Calu3 (cell line): ENCODE measurements around the gene CCSER1. TPM values are rescaled to one million over a fixed set of nuclear protein-coding genes. Genes with fewer than 3 reads are reported as not detected.
"Not testable (repeated sequence)": the region's sequence is repeated elsewhere in the genome, so short reads cannot be mapped to it uniquely, and the experiment has no call there.

Experiments used
- BruUV-seq: library from RNA; stranded (reverse); fragments of 400-500 nt; replicated peaks from 2 replicates; lab custom pipeline; 2021; lab: Mats Ljungman, UMichigan
- CTCF ChIA-PET: fragments of 300-600 bp; sonication (Branson Sonifier 250); formaldehyde crosslinking; loops from one replicate; lab custom pipeline; 2022; ENCODE audit warnings: antibody characterized with exemption; lab: Charles Lee
- DNase-seq: peaks from one replicate; pipeline ENCODE4 v3.0.0; 2022
- H3K27ac Mint-ChIP-seq: one replicate; pipeline ENCODE4 v1.8.0; 2022; ENCODE audit warnings: mixed read lengths; ENCODE audit not compliant: unreplicated experiment
- H3K27me3 Mint-ChIP-seq: one replicate; pipeline ENCODE4 v1.8.0; 2022; ENCODE audit warnings: mixed read lengths; ENCODE audit not compliant: unreplicated experiment
- H3K36me3 Mint-ChIP-seq: one replicate; pipeline ENCODE4 v1.8.0; 2022; ENCODE audit warnings: mild to moderate bottlenecking, moderate library complexity, mixed read lengths; ENCODE audit not compliant: insufficient read depth, unreplicated experiment
- H3K4me1 Mint-ChIP-seq: one replicate; pipeline ENCODE4 v1.8.0; 2022; ENCODE audit warnings: mild to moderate bottlenecking, low read depth, mixed read lengths; ENCODE audit not compliant: unreplicated experiment
- H3K4me3 Mint-ChIP-seq: one replicate; pipeline ENCODE4 v1.8.0; 2022; ENCODE audit warnings: mild to moderate bottlenecking, low read depth, moderate library complexity, mixed read lengths; ENCODE audit not compliant: unreplicated experiment
- H3K9me3 Mint-ChIP-seq: one replicate; pipeline ENCODE4 v1.8.0; 2022; ENCODE audit warnings: low read depth, mixed read lengths; ENCODE audit not compliant: unreplicated experiment
- CTCF ChIP-seq: fragments of 200-600 bp; IDR thresholded peaks from one replicate; pipeline ENCODE4 v1.8.0; 2022; ENCODE audit warnings: antibody characterized with exemption; ENCODE audit not compliant: unreplicated experiment
- intact Hi-C: fragments of 100-400 bp; cut with micrococcal nuclease; formaldehyde crosslinking; loops from one replicate; pipeline ENCODE4 v1.10.0; 2022; ENCODE audit not compliant: unreplicated experiment
- total RNA-seq: library from RNA; stranded (reverse); gene quantifications from 2 replicates; pipeline ENCODE4 v1.2.3, GENCODE V29; 2022

Gene CCSER1
- total RNA-seq, 1 experiment from 2014 or later = 6.2 TPM

- DNase-seq = no peak
- H3K4me1 Mint-ChIP-seq = peaks cover 8% of the 10 kb centered on the region
- no peak overlapping the region for H3K4me3 Mint-ChIP-seq
- TF ChIP-seq CTCF = no peak
- CTCF ChIA-PET = no interaction called here
- intact Hi-C loops = no loop called here
- H3K27me3 Mint-ChIP-seq = no peaks in the 10 kb centered on the region
- H3K36me3 Mint-ChIP-seq = no peaks in the 10 kb centered on the region
- BruUV-seq = no TSS peak
- H3K9me3 Mint-ChIP-seq = no peaks in the 10 kb centered on the region
- H3K27ac Mint-ChIP-seq = no peak overlapping the region
Measured at GRCh38 chr4:90837241-90837640, 710.0 kb downstream of the CCSER1 start.

GRCh38 chr4:90838859-90839258 is 711.7 kb downstream of the CCSER1 start:
- H3K4me3 Mint-ChIP-seq, H3K27ac Mint-ChIP-seq, intact Hi-C loops, H3K9me3 Mint-ChIP-seq, CTCF ChIA-PET, H3K36me3 Mint-ChIP-seq, H3K27me3 Mint-ChIP-seq, DNase-seq, BruUV-seq: not testable (repeated sequence)
- H3K4me1 Mint-ChIP-seq = peaks cover 14% of the 10 kb centered on the region

GRCh38 chr4:90840291-90840690 is 713.1 kb downstream of the CCSER1 start:
- no peak overlapping the region for H3K27ac Mint-ChIP-seq

GRCh38 chr4:90840828-90841227 is 713.6 kb downstream of the CCSER1 start:
- intact Hi-C loops = loop anchor here (10.0 kb wide), 1 partner anchor 114 kb away; no protein-coding TSS in a partner anchor
- no TSS peak for BruUV-seq
- Mint-ChIP-seq H3K27ac (no peak overlapping the region), H3K9me3 (no peaks in the 10 kb centered on the region), H3K36me3 (no peaks in the 10 kb centered on the region), H3K27me3 (no peaks in the 10 kb centered on the region), H3K4me3 (no peak overlapping the region), H3K4me1 (peaks cover 24% of the 10 kb centered on the region)
- no peak for DNase-seq
- CTCF ChIA-PET = no interaction called here
- no peak for TF ChIP-seq CTCF

More at GRCh38 chr4:90840291-90840690, 713.1 kb downstream of the CCSER1 start:
- BruUV-seq = no TSS peak
- peaks cover 24% of the 10 kb centered on the region for H3K4me1 Mint-ChIP-seq
- H3K36me3 Mint-ChIP-seq = no peaks in the 10 kb centered on the region
- H3K27me3 Mint-ChIP-seq = no peaks in the 10 kb centered on the region
- intact Hi-C loops = loop anchor here (10.0 kb wide), 1 partner anchor 115 kb away; no protein-coding TSS in a partner anchor
- TF ChIP-seq CTCF = no peak
- no peaks in the 10 kb centered on the region for H3K9me3 Mint-ChIP-seq
- no peak for DNase-seq
- H3K4me3 Mint-ChIP-seq = no peak overlapping the region
- CTCF ChIA-PET = no interaction called here

GRCh38 chr4:90841676-90842075 is 714.5 kb downstream of the CCSER1 start:
- Mint-ChIP-seq H3K4me1 (peaks cover 29% of the 10 kb centered on the region), H3K27ac (no peak overlapping the region), H3K36me3 (no peaks in the 10 kb centered on the region), H3K27me3 (no peaks in the 10 kb centered on the region), H3K4me3 (no peak overlapping the region), H3K9me3 (no peaks in the 10 kb centered on the region)
- CTCF ChIA-PET = interaction anchor here (0.7 kb wide), 1 partner anchor 18 kb away, joined by 4 read pairs; no protein-coding TSS in a partner anchor
- no TSS peak for BruUV-seq
- TF ChIP-seq CTCF = no peak
- intact Hi-C loops = loop anchor here (10.0 kb wide), 1 partner anchor 113 kb away; no protein-coding TSS in a partner anchor
- DNase-seq = no peak
